ENCODE data around the gene TMIE. TPM values are rescaled to one million over a fixed set of nuclear protein-coding genes. Genes with fewer than 3 reads are reported as not detected.

Gene TMIE
- total and polyA plus RNA-seq, 9 of the 15 experiments (the other 6 are each of a cell fraction or from before 2014, with no cell fraction given) = not detected

- TF ChIP-seq FIP1L1 (IDR thresholded peaks at IDR 0.05; ENCODE audit: low read depth, low read length, poor library complexity, severe bottlenecking) (no peak), GABPA (tag; conservative IDR thresholded peaks at IDR 0.05; ENCODE audit: low read depth) (peak; percentile 56), ZBTB7A (IDR thresholded peaks at IDR 0.05; ENCODE audit: borderline replicate concordance, control insufficient read depth, low read depth, low read length) (0 out of 2 replicates have a peak, but pooled peaks have one; percentile 21), ZKSCAN8 (CRISPR knock-in tag; IDR thresholded peaks at IDR 0.05) (no peak), ZFP36 (IDR thresholded peaks at IDR 0.05; ENCODE audit: low read depth, low read length, partially characterized antibody) (peak; percentile 47), STAG1 (CRISPR knock-in tag; IDR thresholded peaks at IDR 0.05; ENCODE audit: borderline replicate concordance) (no peak)
Observed at GRCh38 chr3:46695177-46695961, 5.8 kb upstream of the TMIE start (continued).

- Histone ChIP-seq H3K4me1 (replicated peaks in 1 of 2; ENCODE audit: control insufficient read depth in 2 of 2, insufficient read depth in 2 of 2, low read length in 2 of 2) (peaks cover 0 to 28% of the 10 kb centered on the region in 2 experiments; a peak in 2 of 5 replicates), H3K9ac (ENCODE audit: insufficient read depth in 1 of 2, low read depth in 2 of 2, low read length in 2 of 2) (no peak overlapping the region), H3K9me3 (replicated peaks; ENCODE audit: control insufficient read depth, insufficient read depth, low read depth, low read length) (no peaks in the 10 kb centered on the region), H3K27me3 (ENCODE audit: control insufficient read depth in 2 of 2, insufficient read depth in 2 of 2, low read length in 2 of 2) (peaks cover 12 to 35% of the 10 kb centered on the region in 2 experiments), H3K79me2 (ENCODE audit: control insufficient read depth, insufficient read depth, low read length) (no peaks in the 10 kb centered on the region), H3K27ac (ENCODE audit: extremely low read depth, low read depth, low read length) (no peak overlapping the region), H3K4me2 (ENCODE audit: insufficient read depth, low read length) (no peak overlapping the region), H3K36me3 (ENCODE audit: control insufficient read depth, insufficient read depth, low read length) (no peaks in the 10 kb centered on the region), H3K9me1 (ENCODE audit: control insufficient read depth, insufficient read depth, low read length) (no peaks in the 10 kb centered on the region), H2AFZ (ENCODE audit: low read depth, low read length) (no peak overlapping the region), H3K4me3 (no peak overlapping the region), H4K20me1 (replicated peaks; ENCODE audit: control insufficient read depth, insufficient read depth, low read length) (no peaks in the 10 kb centered on the region; the same call in 1 of the 2 replicates)
- ChIA-PET CTCF (ENCODE audit: low intra/inter-chr PET ratio) (interaction anchor here (0.9 to 1.1 kb wide), 2 partner anchors 199 to 208 kb away, joined by 3 to 4 read pairs; no protein-coding TSS in a partner anchor), POLR2A (interaction anchor here (0.7 to 2.6 kb wide), 3 partner anchors 12 to 247 kb away, joined by 3 to 11 read pairs (median 3); no protein-coding TSS in a partner anchor)
- DNase-seq (ENCODE audit: extremely low read depth in 1 of 4, low spot score in 3 of 4) (no peak), ATAC-seq (no peak), FAIRE-seq (no peak)
- TF ChIP-seq SRSF3 (IDR thresholded peaks at IDR 0.05; ENCODE audit: insufficient read depth, low read length) = no peak
- no peak for TF ChIP-seq WHSC1 (IDR thresholded peaks at IDR 0.05; ENCODE audit: low read length)
- TF ChIP-seq POLR2B (IDR thresholded peaks at IDR 0.05; ENCODE audit: low read depth, partially characterized antibody) = no peak
- TF ChIP-seq ELK1 (CRISPR knock-in tag; IDR thresholded peaks at IDR 0.05) = peak; percentile 68; the same call in 1 of the 2 replicates
- TF ChIP-seq ZNF717 (CRISPR knock-in tag; IDR thresholded peaks at IDR 0.05) = no peak
- TF ChIP-seq DIDO1 (tag; IDR thresholded peaks at IDR 0.05; ENCODE audit: low read depth) = no peak
- no peak for TF ChIP-seq MYBL2 (IDR thresholded peaks at IDR 0.05; ENCODE audit: low read depth)
- 0 out of 2 replicates have a peak, but pooled peaks have one; percentile 51 for TF ChIP-seq MYBL2 (CRISPR knock-in tag; IDR thresholded peaks at IDR 0.05; ENCODE audit: borderline replicate concordance)
- no TSS peak for BruUV-seq (replicated peaks)
- in situ Hi-C loops (cut with MboI) = no loop called here
- intact Hi-C loops (cut with micrococcal nuclease) = no loop called here
- 47% methylated on average over 4 of the region's 4 CpGs for WGBS (ENCODE audit: insufficient coverage, low coverage, missing lambda C conversion rate)
Observed at GRCh38 chr3:46695962-46696894, 5.0 kb upstream of the TMIE start.

Measured in K562 (cell line).